HT-29 (cell line): ENCODE results near the gene TTC7B. TPM values are rescaled to one million over a fixed set of nuclear protein-coding genes. Genes with fewer than 3 reads are reported as not detected.
"Not testable (repeated sequence)": the region's sequence is repeated elsewhere in the genome, so short reads cannot be mapped to it uniquely, and the experiment has no call there.

Experiments used
- DNase-seq: peaks from one replicate; pipeline ENCODE4 v3.0.0-alpha.2; 2015; ENCODE audit warnings: low spot score
- total RNA-seq: library from RNA; depleted of rRNA; stranded (reverse); fragments of >200 nt; shearing (Covaris generic); gene quantifications from 2 replicates; pipeline ENCODE4 v1.2.3, GENCODE V29; 2014

Gene TTC7B
- total RNA-seq, 1 experiment from 2014 or later = 7.4 TPM

DNA sequence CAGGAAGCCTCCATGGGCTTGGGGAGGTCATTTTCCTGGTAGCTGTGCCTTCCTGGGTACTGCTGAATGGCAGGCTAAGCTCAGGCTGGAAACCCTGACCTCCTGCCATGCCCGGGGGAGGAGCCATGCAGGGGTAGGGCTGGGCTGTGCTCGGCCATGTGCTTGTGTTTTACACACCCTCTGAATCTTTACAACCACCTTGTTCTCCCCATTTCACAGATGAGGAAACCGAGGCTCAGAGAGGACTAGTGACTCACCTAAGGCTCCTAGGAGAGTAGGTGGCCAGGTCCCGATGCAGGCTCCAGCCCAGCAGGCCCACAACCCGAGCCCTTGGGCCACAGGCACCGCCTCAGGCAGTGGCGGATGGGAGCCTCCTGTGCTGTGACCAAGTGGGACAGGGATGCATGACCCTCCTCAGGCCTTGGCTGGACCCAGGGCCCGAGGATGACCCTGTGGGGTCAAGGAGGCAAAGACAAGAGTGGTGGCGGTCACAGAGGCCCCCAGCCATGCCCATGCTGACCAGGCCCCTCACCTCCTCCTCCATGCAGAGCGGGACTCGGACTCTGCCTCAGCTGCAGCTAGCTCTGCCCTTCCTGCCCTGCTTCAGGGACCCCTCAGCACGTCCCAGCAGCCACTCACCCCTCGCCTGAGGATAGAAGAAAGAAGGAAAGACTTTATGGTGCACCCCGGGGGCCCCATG is 283.3 kb downstream of the TTC7B start:
- DNase-seq = no peak

DNA sequence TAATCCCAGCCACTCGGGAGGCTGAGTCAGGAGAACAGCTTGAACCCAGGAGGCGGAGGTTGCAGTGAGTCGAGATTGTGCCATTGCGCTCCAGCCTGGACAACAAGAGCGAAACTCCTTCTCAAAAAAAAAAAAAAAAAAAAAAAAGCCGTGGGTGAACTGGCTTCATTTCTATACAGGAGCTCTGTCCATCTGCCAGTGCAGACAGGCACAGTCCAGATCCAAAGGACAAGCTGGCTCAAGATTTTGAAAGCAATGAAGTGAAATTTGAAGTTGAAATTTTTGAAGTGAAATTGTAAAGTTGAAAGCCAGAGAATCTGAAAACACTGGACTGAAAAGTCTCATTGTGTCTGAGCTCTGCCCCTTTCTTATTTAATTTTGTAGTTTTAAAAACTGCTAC is 284.7 kb downstream of the TTC7B start:
- DNase-seq = no peak

DNA sequence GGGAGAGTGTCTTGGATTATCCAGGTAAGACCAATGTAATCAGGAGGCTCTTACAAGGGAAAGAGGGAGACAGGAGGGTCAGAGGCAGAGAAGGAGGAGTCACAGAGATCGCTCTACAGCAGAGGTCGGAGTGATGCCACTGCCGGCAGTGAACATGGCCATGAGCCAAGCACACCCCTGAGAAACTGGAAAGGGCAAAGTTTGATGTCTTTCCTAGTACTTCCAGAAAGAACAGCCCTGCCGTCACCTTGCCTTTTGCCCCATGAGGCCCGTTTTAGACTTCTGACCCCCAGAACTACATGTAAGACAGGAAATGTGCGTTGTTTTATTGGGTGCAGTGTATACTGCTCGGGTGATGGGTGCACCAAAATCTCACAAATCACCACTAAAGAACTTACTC is 285.7 kb downstream of the TTC7B start:
- DNase-seq = no peak

DNA sequence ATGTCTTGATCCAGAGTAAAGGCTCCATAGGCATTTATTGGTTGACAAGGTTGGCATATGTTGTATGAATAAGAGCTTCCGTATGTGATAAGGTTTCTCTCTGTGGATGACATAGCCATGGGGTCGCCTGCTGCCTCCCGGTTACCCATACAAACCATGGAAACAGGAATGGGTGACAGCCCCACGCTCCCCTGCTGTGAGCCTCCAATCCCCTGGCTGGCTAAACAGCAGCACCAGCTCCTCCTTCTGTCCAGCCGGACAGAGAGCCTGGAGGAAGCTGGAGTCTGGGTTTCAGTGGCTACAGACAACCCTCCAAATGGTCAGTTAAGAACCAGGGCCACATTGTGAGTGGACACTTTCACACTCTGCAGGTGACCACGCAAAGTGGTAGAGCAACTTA is 288.3 kb downstream of the TTC7B start:
- DNase-seq = no peak

DNA sequence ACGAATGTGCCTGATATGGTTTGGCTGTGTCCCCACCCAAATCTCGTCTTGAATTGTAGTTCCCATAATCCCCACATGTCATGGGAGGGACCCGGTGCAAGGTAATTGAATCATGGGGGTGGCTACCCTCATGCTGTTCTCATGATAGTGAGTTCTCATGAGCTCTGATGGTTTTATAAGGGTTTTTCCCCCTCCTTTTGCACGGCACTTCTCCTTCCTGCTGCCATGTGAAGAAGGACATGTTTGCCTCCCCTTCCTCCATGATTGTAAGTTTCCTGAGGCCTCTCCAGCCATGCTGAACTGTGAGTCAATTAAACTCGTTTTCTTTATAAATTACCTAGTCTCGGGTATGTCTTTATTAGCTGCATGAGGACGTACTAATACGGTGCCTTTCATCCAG is 289.7 kb downstream of the TTC7B start:
- not testable (repeated sequence) for DNase-seq

DNA sequence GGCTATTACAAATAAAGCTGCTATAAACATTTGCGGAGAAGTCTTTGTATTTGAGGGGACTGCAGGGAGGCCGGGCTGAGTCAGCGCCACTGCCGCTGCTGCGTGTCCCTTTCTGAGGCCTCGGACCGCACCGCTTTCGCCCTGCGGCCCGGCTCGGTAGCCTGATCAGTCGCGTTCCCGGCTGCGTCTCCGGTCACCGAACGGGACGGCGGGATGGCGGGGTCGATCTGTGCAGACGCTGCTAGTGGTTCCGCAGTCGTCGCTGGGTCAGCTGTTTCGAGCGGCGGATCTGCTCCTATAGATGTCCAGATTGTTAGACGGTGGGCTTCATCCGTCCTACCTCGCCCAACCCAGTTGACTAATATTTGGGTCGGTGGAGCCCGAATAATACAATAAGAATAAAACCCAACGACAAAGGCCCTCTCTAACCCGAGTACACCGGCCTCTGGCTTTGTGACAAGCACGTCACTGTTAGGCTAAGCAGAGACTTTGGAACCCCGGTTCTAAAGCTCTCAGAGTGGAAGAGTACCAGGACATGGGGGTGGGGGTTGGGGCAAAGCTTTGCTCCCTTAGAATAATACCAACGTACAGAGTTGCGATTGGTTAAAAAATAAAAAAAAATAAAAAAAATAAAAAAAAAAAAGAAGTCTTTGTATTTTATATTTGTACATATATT is 290.7 kb downstream of the TTC7B start:
- not testable (repeated sequence) for DNase-seq

DNA sequence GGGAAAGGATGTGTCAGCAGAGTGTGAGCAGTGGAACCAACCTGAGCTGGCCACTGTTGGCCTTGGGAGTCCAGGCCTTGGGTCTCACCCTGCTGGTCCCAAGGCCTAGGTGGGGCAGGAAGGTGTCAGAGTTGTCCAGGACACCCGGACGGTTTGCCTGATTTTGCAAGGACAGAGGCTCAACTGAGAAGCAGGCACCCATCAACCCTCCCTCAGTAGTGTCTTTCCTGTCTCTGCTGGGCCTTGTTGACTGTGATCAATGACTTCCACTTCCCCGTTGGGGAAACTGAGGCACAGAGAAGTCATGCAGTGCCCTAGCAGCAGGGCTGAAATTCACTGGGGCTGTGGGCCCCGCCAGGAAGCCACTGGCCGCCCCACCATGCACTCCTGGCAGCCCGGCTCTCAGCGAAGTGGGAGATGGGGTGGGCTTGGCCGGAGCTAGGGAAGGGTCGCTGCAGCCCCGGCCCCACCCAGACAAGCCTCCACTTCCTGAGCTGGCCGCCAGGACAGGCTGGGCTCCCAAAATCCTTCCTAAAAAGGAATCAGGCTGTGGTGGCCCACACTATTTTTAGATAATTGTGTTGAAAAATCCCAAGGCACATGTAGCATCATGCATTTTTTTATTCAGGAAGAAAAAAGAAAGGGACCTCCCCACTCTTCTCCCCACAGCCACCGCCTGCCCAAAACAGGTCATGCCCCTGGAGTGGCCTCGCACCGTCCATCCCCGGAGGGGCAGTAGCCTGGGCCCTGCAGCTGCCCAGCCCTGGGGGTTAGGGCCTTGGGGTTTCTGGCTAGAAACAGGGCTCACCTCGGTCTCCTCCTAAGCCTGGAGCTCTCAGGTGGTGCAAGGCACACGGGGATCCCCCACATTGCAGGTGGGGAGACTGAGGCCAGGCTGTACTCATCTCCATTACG is 292.0 kb downstream of the TTC7B start:
- no peak for DNase-seq

DNA sequence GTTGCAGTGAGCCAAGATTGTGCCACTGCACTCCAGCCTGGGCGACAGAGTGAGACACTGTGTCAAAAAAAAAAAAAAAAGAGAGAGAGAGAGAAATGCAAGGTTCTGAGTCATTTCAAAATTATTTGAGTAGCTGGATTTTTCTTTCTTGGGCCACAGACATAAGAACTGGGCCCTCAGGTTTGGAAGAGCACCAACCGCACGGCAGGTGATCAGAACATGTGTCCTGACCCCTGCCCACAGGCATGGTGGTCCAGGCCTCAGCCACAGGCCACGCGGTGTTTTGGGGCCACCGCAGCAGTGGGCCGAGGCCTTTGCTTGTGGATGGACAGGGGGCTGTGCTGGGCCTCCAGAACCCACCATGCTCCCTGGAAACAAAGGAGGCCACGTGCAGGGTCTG is 292.7 kb downstream of the TTC7B start:
- no peak for DNase-seq

DNA sequence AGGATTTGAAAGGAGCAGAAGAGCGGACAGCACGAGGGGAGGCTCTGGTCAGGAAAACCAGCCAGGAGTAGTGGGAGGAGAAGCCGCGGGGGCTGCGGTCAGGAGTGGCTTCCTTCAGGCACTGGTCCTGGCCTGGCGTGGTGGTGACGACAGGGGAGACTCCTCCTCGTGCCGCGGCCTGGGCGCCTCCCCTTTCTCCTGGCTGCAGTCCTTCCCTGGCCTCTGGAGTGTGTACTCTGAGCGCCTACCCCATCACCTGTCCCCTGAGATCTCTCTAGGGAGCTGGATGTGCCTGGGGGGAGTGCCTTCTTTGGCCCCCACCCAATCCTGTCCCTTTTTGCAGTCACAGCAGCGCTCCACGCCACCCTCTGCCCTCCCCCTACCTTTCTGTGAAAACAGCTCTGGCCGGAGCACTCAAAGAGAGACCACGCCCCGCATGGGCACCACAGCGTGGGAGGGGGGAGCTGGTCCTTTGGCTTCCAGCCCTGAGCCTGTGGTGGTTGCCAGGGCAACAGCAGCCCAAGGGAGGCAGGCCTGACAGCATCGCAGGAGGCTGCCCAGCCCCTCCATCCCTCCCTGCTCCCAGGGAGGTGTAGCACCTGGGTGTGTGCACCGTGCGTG is 293.5 kb downstream of the TTC7B start:
- DNase-seq = no peak

DNA sequence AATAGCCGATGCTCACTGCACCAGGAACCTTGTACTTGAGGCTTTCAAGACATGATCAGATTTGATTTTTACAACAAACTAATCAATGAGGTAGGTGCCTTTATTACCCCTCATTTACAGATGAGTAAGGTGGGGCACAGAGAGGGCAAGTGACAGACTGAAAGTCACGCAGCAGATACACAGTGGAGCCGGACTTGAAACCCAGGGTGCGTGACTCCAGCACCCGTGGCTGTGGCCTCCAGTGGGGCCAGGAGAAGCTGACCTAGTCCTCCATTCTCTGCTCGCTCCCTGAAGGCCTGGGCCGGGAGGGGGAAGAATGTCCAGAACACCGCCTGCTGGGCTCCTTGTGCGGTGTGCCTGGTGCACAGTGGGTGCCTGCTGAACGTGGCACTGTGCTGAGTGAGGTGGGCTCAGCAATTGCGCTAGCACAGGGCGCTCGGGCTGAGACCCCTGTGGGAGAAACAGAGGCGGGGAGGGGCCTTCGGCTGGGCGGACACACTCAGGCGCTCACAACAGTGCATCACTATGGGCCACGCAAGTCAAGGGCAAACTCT is 294.2 kb downstream of the TTC7B start:
- no peak for DNase-seq

DNA sequence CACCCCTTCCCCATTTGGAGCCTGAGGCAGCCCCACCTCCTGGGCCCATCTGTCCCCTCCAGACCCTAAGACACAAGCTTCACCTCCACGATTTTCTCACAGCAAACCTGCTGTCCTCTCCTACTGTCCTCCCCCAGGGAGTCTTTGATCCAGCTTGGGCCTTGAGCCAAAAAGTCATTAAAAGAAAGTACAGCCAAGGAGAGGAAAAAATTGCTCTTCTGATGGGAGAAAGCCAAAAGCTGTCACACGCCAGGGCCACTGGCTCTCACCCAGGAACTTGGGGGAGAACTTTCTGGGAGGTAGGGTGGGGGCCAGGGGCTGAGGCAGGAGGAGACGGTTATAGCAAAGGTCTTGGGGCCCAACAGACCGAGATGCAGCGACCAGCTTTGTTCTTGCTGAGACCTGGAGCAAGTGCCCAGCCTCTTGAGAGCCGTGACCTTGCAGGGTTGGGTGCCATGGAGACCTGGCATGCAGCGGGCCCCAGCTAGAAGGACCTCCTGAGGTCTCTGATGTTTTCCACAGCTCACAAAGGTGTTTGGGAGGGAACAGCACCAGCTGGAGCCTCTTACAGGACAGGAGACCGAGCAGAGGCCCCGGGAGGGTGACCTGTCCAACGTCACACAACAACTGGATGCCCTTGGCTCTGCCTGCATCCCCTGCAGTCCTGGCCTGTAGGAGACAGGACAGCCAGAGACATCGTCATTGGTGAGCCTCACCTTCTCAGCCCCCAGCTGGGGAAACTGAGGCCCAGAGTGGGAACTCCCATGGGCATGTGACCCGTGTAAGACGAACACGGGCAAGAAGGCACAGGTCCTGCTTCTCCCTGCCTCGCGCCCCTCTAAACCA is 294.9 kb downstream of the TTC7B start:
- DNase-seq = no peak

DNA sequence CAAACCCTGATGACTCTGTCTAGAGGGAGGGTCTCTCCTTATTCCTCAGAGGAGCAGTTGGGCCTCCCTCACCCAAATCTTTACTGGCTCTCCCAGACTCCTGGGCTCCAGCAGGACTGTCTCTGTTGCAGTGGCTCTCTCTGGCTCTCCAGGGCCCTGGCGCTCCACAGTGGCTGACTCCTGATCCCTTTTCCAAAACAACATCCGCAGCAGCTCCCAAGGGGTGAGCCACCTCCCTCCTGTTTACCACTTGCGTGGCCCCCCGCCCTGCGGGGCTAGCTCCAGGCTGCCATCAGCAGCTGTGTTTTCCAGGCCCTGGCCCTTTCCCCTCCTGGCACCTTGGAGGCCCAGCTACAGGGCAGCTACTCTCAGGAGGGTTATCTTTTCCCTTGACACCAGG is 295.9 kb downstream of the TTC7B start:
- DNase-seq = no peak

DNA sequence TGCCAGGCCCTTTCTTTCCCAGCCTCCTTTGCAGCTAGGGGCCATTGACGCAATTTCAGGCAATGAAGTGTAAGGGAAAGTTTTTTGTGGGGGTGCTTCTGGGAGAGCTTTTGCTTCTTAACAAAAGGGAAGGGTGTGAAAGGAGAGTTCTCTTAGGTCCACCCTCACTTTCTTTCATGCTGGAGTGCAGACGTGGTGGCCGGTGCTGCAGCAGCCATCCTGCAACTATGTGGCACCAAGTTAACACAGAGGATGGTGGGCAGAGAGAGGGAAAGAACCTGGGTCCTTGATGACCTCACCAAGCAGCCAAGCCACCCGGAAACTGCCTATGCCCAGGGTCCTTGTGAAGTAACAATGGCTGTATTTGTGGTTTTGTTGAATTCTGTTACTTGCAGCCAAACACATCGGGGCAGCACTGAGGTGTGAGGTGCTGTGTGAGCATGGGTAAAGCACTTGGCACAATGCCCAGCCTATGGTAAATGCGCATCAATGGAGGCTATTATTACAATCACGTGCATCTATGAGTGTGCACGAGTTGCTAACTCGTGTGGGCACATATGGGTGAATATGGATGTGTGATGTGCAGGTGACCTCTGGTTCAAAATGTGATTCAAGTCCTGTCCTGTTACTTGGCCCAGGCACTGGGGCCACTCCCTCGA is 296.8 kb downstream of the TTC7B start:
- peak; percentile 46 for DNase-seq

DNA sequence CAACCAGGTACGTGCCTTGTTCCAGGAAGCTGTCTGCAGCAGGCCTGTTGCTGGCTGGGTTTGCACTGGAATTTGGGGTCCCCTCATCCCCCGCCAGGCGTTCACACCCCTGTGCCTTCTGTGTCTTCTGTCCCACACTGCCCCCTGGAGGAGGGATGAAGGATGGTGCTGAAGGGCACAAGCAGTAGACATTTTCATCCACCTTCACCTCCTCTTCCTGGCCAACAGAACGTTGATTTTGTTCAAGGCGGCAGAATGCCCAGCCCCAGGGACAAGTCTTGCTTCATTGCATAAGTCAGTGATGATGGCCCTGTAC is 297.3 kb downstream of the TTC7B start:
- DNase-seq = peak; percentile 69

DNA sequence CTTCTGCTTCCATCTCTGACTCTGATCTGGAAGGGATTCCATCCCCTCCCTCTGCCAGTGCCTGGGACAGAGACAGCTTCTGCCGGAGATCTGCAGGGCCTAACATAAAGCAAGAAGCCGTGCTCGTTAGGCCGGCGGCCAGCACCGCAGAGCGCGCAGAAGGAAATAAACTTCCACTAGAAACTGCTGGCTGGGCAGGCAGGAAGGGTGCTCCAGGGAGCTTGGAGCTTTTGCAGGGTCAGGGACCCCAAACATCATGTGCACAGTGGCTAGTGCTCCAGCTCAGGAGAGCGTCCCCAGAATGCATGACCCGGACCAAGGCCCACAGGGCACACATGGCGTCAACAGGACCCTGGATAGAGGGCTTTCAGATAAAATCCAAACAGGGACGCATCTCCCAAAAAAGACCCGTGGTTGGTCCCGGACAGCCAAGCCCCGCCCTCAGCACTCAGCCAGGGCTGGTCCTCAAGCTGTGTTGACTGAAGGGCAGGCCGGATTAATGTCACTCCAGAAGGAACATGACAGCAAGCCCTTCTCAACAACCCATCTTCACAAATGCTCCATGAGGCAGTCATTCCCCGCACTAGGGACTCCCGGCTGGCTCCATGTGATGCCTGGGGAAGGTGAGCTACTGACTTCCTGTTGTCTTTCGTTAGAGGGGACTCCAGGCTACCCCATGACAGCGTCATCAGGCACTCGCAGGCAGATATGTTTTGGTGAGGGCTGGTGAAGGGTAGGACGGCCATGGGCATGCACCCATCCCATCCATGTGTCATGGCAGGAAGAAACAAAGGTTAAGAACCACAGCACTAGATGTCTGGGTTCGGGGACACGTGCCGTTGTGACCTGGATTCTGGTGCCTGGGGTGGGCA is 297.9 kb downstream of the TTC7B start:
- no peak for DNase-seq

DNA sequence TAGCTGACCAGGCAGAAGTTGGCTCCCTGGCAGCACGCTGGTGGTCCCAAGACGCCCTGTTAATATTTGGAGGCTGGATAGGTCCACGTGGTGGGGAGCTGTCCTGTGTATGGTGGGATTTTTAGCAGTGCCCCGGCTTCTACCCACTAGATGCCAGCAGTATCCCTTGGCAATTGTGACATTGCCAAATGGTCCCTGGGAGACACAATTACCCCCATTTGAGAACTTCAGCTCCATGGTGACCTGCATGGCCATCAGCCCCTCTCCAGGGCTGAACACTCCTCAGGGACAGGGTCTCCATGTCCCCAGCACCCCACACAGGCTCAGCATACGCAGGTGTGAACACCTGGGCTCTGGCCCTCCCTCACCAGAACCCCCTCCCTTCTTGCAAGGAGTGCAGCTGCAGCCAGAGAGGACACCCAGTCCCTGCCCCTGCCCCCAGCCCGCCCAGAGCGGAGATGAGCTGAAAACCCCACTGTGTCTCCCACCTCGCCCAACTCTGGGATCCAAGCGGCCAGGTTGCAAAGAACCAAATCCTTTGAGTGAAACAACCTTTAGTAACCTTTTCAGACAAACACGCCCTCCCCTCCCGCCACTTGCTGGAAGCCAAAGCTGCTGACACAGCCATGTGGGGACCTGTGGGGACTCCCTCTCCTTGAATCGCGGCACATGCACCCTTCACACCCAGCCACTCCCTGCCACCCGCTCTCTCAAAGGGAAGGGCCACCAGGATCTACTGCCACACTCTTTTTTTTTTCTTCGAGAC is 299.0 kb downstream of the TTC7B start:
- DNase-seq = no peak

DNA sequence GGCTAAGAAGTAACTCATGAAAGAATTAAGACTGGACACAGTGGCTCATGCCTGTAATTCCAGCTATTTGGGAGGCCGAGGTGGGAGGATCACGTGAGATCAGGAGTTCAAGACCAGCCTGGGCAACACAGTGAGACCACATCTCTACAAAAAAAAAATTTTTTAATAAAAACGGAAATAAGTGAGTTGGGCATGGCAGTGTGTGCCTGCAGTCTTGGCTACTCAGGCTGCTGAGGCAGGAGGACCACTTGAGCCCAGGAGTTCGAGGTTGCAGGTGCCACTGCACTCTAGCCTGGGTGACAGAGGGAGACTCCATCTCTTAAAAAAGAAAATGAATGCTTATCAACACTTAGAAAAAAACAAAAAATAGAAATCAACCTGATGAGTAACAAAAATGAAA is 301.7 kb downstream of the TTC7B start:
- DNase-seq = no peak

DNA sequence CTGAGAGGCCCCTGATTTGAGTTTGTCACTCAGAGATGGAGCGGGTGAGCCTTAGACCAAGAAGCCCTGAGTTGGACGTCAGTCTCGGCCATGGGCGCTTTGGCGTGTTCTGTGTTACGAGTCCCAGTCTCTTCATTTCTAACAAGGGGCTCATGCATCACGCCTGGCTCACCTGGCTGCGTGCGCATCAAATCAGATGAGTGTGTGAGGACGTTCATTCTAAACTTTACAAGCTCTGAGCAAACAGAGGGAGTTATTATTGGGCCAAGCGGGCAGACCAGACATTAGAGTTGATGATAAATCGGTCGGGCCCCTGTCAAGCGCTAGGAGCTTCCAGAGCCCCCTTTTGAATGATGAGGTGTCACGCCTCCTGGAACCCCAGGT is 302.2 kb downstream of the TTC7B start:
- peak; percentile 89 for DNase-seq
